Muscle of leg (tissue), 11 donors: ENCODE measurements around the gene BHLHA15. TPM values are rescaled to one million over a fixed set of nuclear protein-coding genes. Genes with fewer than 3 reads are reported as not detected.

ENCODE experiments used
- DNase-seq: peaks from one replicate; pipeline ENCODE4 v3.0.0; 2013
- H3K27ac ChIP-seq: one replicate; pipeline ENCODE4 v1.5.1; 2013; ENCODE audit warnings: mild to moderate bottlenecking, low read length, control low read depth
- H3K27me3 ChIP-seq: one replicate; pipeline ENCODE4 v1.6.1; 2013; ENCODE audit warnings: low read length; ENCODE audit not compliant: control insufficient read depth, insufficient read depth
- H3K36me3 ChIP-seq: one replicate; pipeline ENCODE4 v1.6.1; 2013; ENCODE audit warnings: low read length; ENCODE audit not compliant: control insufficient read depth, insufficient read depth
- H3K4me1 ChIP-seq: one replicate; pipeline ENCODE4 v1.6.1; 2013; ENCODE audit warnings: low read length; ENCODE audit not compliant: control insufficient read depth, insufficient read depth
- H3K4me3 ChIP-seq: one replicate; pipeline ENCODE4 v1.5.1; 2013; ENCODE audit warnings: low read length, control low read depth
- H3K9me3 ChIP-seq: replicated peaks from 2 replicates; pipeline ENCODE4 v1.6.1; 2013; ENCODE audit warnings: low read depth, low read length; ENCODE audit not compliant: control insufficient read depth
- WGBS: methylation state at CpG from one replicate; pipeline ENCODE4 v1.1.5; 2013; ENCODE audit warnings: missing lambda C conversion rate; ENCODE audit not compliant: insufficient coverage; 5-methylcytosine and 5-hydroxymethylcytosine counted together
- polyA plus RNA-seq, 8 donors: library from polyadenylated mRNA; unstranded; fragments of 120-200 nt; gene quantifications; one replicate each; pipeline versions ENCODE4 v1.2.1 to v1.2.3, GENCODE V29; 2013; ENCODE audit warnings: inconsistent platforms in 1 of 8, low replicate concordance in 1 of 8; ENCODE audit not compliant: insufficient read length in 8 of 8, insufficient read depth in 1 of 8
- total RNA-seq: library from RNA; stranded (reverse); fragments of 120-200 nt; gene quantifications from one replicate; pipeline ENCODE4 v1.2.4, GENCODE V29; 2013

The BHLHA15 gene
- total and polyA plus RNA-seq, 9 donors: 0.26 to 1.0 (median 0.41) TPM

- no CpG with 5 or more reads among the region's 5 CpGs for WGBS
- DNase-seq: no peak
- peaks cover 30% of the 10 kb centered on the region for H3K36me3 ChIP-seq
Observed at GRCh38 chr7:98199131-98199530, 12.1 kb upstream of the BHLHA15 start.

GRCh38 chr7:98200364-98200763 lies 10.9 kb upstream of the BHLHA15 start:
- H3K36me3 ChIP-seq: peaks cover 25% of the 10 kb centered on the region

More at GRCh38 chr7:98199131-98199530, 12.1 kb upstream of the BHLHA15 start:
- no peak overlapping the region for H3K4me3 ChIP-seq
- H3K27ac ChIP-seq: no peak overlapping the region
- no peaks in the 10 kb centered on the region for H3K27me3 ChIP-seq
- H3K4me1 ChIP-seq: no peaks in the 10 kb centered on the region
- H3K9me3 ChIP-seq: peaks cover 5% of the 10 kb centered on the region

GRCh38 chr7:98202367-98203195 lies 8.7 kb upstream of the BHLHA15 start:
- Histone ChIP-seq H3K4me1 (no peaks in the 10 kb centered on the region), H3K36me3 (peaks cover 30% of the 10 kb centered on the region), H3K4me3 (no peak overlapping the region), H3K27ac (no peak overlapping the region), H3K27me3 (no peaks in the 10 kb centered on the region), H3K9me3 (peaks cover 5% of the 10 kb centered on the region)
- 75% methylated on average over 12 of the region's 15 CpGs for WGBS
- no peak for DNase-seq

More at GRCh38 chr7:98200364-98200763, 10.9 kb upstream of the BHLHA15 start:
- no peak for DNase-seq
- Histone ChIP-seq H3K27me3 (no peaks in the 10 kb centered on the region), H3K4me1 (no peaks in the 10 kb centered on the region), H3K4me3 (no peak overlapping the region), H3K9me3 (peaks cover 5% of the 10 kb centered on the region), H3K27ac (no peak overlapping the region)
- 100% methylated on average over 3 of the region's 6 CpGs for WGBS

- no peak for DNase-seq
- H3K4me1 ChIP-seq: no peaks in the 10 kb centered on the region
- peaks cover 3% of the 10 kb centered on the region for H3K9me3 ChIP-seq
- peaks cover 30% of the 10 kb centered on the region for H3K36me3 ChIP-seq
- no peak overlapping the region for H3K4me3 ChIP-seq
- no peaks in the 10 kb centered on the region for H3K27me3 ChIP-seq
- H3K27ac ChIP-seq: no peak overlapping the region
- 94% methylated on average over 17 of the region's 28 CpGs for WGBS
Observed at GRCh38 chr7:98203261-98203963, 7.8 kb upstream of the BHLHA15 start.

GRCh38 chr7:98203964-98204605 lies 7.2 kb upstream of the BHLHA15 start:
- H3K9me3 ChIP-seq: peaks cover under 1% of the 10 kb centered on the region
- 100% methylated on average over 3 of the region's 18 CpGs for WGBS
- H3K27me3 ChIP-seq: no peaks in the 10 kb centered on the region
- DNase-seq: no peak
- peaks cover 30% of the 10 kb centered on the region for H3K36me3 ChIP-seq
- H3K4me3 ChIP-seq: no peak overlapping the region
- no peak overlapping the region for H3K27ac ChIP-seq
- H3K4me1 ChIP-seq: no peaks in the 10 kb centered on the region

GRCh38 chr7:98204670-98205069 lies 6.6 kb upstream of the BHLHA15 start:
- DNase-seq: no peak
- WGBS: 82% methylated on average over 6 of the region's 11 CpGs
- no peaks in the 10 kb centered on the region for H3K27me3 ChIP-seq
- no peaks in the 10 kb centered on the region for H3K9me3 ChIP-seq
- H3K36me3 ChIP-seq: peaks cover 30% of the 10 kb centered on the region
- H3K27ac ChIP-seq: no peak overlapping the region
- H3K4me1 ChIP-seq: no peaks in the 10 kb centered on the region
- H3K4me3 ChIP-seq: no peak overlapping the region

- 96% methylated on average over 44 of the region's 47 CpGs for WGBS
- no peak overlapping the region for H3K4me3 ChIP-seq
- DNase-seq: no peak
- no peaks in the 10 kb centered on the region for H3K27me3 ChIP-seq
- no peaks in the 10 kb centered on the region for H3K4me1 ChIP-seq
- H3K27ac ChIP-seq: no peak overlapping the region
- H3K36me3 ChIP-seq: peaks cover 30% of the 10 kb centered on the region
- H3K9me3 ChIP-seq: no peaks in the 10 kb centered on the region
Observed at GRCh38 chr7:98205162-98205845, 5.9 kb upstream of the BHLHA15 start.

- H3K27ac ChIP-seq: no peak overlapping the region
- no peaks in the 10 kb centered on the region for H3K9me3 ChIP-seq
- WGBS: 88% methylated on average over 38 of the region's 47 CpGs
- H3K27me3 ChIP-seq: peaks cover 3% of the 10 kb centered on the region
- H3K36me3 ChIP-seq: peaks cover 30% of the 10 kb centered on the region
- H3K4me1 ChIP-seq: peaks cover 3% of the 10 kb centered on the region
- DNase-seq: no peak
- no peak overlapping the region for H3K4me3 ChIP-seq
Observed at GRCh38 chr7:98206451-98207330, 4.5 kb upstream of the BHLHA15 start.

GRCh38 chr7:98209166-98209920 lies 1.9 kb upstream of the BHLHA15 start:
- WGBS: 83% methylated on average over 8 of the region's 17 CpGs
- Histone ChIP-seq H3K27ac (no peak overlapping the region), H3K9me3 (no peaks in the 10 kb centered on the region), H3K4me1 (peaks cover 3% of the 10 kb centered on the region), H3K27me3 (peaks cover 5% of the 10 kb centered on the region), H3K4me3 (no peak overlapping the region), H3K36me3 (peaks cover 16% of the 10 kb centered on the region)
- no peak for DNase-seq
